ENCODE data around the gene PGAP1.

Gene PGAP1

GRCh38 chr2:196927376-196928225 is 1.1 kb upstream of the PGAP1 start:
- peak overlapping the region; percentile 88 for H3K27ac ChIP-seq
- H3K4me3 ChIP-seq (ENCODE audit: low read depth, low read length) = peak overlapping the region; percentile 98
- DNase-seq = peak; percentile 12
- H3K9me3 ChIP-seq (ENCODE audit: severe bottlenecking) = no peaks in the 10 kb centered on the region
- no peak for TF ChIP-seq CTCF (IDR thresholded peaks at IDR 0.05; ENCODE audit: low read depth, low read length)
- no peaks in the 10 kb centered on the region for H3K36me3 ChIP-seq
- H3K27me3 ChIP-seq (ENCODE audit: insufficient read depth, low read depth, severe bottlenecking) = no peaks in the 10 kb centered on the region

- H3K27me3 ChIP-seq (ENCODE audit: insufficient read depth, low read depth, severe bottlenecking) = no peaks in the 10 kb centered on the region
- peak; percentile 26 for DNase-seq
- no peaks in the 10 kb centered on the region for H3K36me3 ChIP-seq
- peak overlapping the region; percentile 88 for H3K27ac ChIP-seq
- H3K4me3 ChIP-seq (ENCODE audit: low read depth, low read length) = peak overlapping the region; percentile 98
- TF ChIP-seq CTCF (IDR thresholded peaks at IDR 0.05; ENCODE audit: low read depth, low read length) = no peak
- H3K9me3 ChIP-seq (ENCODE audit: severe bottlenecking) = no peaks in the 10 kb centered on the region
These were observed 542 bp downstream of the PGAP1 start for GRCh38 chr2:196925768-196926561.

- TF ChIP-seq CTCF (IDR thresholded peaks at IDR 0.05; ENCODE audit: low read depth, low read length) = no peak
- Histone ChIP-seq H3K4me3 (ENCODE audit: low read depth, low read length) (peak overlapping the region; percentile 98), H3K36me3 (no peaks in the 10 kb centered on the region; the same call in 1 of the 2 replicates), H3K9me3 (ENCODE audit: severe bottlenecking) (no peaks in the 10 kb centered on the region), H3K27ac (peak overlapping the region; percentile 88), H3K27me3 (ENCODE audit: insufficient read depth, low read depth, severe bottlenecking) (no peaks in the 10 kb centered on the region)
- DNase-seq = no peak
These were observed 1.3 kb downstream of the PGAP1 start for GRCh38 chr2:196925051-196925767.

GRCh38 chr2:196924051-196924450 is 2.5 kb downstream of the PGAP1 start:
- no peak for DNase-seq
- no peak for TF ChIP-seq CTCF (IDR thresholded peaks at IDR 0.05; ENCODE audit: low read depth, low read length)
- H3K4me3 ChIP-seq (ENCODE audit: low read depth, low read length) = no peak overlapping the region
- peaks cover 6% of the 10 kb centered on the region for H3K36me3 ChIP-seq
- H3K9me3 ChIP-seq (ENCODE audit: severe bottlenecking) = no peaks in the 10 kb centered on the region
- H3K27me3 ChIP-seq (ENCODE audit: insufficient read depth, low read depth, severe bottlenecking) = no peaks in the 10 kb centered on the region
- no peak overlapping the region for H3K27ac ChIP-seq

GRCh38 chr2:196918927-196919326 is 7.6 kb downstream of the PGAP1 start:
- TF ChIP-seq CTCF (IDR thresholded peaks at IDR 0.05; ENCODE audit: low read depth, low read length) = no peak
- no peak overlapping the region for H3K4me3 ChIP-seq (ENCODE audit: low read depth, low read length)
- DNase-seq = no peak
- H3K27ac ChIP-seq = no peak overlapping the region
- H3K9me3 ChIP-seq (ENCODE audit: severe bottlenecking) = no peaks in the 10 kb centered on the region
- peaks cover 45% of the 10 kb centered on the region for H3K36me3 ChIP-seq
- no peaks in the 10 kb centered on the region for H3K27me3 ChIP-seq (ENCODE audit: insufficient read depth, low read depth, severe bottlenecking)
